ENCODE results near the gene ATP2B2.

Gene ATP2B2

GRCh38 chr3:10344147-10344943, 161.0 kb downstream of the ATP2B2 start:
- DNase-seq (ENCODE audit: low read depth): peak; percentile 17

GRCh38 chr3:10343526-10343925, 161.9 kb downstream of the ATP2B2 start:
- DNase-seq (ENCODE audit: low read depth): no peak

- no peak for DNase-seq (ENCODE audit: low read depth)
Measured at GRCh38 chr3:10342781-10343180, 162.6 kb downstream of the ATP2B2 start.

GRCh38 chr3:10341901-10342398, 163.4 kb downstream of the ATP2B2 start:
- DNase-seq (ENCODE audit: low read depth): no peak

- DNase-seq (ENCODE audit: low read depth): no peak
Measured at GRCh38 chr3:10340476-10340875, 164.9 kb downstream of the ATP2B2 start.

- DNase-seq (ENCODE audit: low read depth): no peak
Measured at GRCh38 chr3:10340046-10340445, 165.3 kb downstream of the ATP2B2 start.

- no peak for DNase-seq (ENCODE audit: low read depth)
Measured at GRCh38 chr3:10339376-10339955, 165.9 kb downstream of the ATP2B2 start.

GRCh38 chr3:10338591-10339353, 166.6 kb downstream of the ATP2B2 start:
- no peak for DNase-seq (ENCODE audit: low read depth)

GRCh38 chr3:10338164-10338470, 167.3 kb downstream of the ATP2B2 start:
- no peak for DNase-seq (ENCODE audit: low read depth)

GRCh38 chr3:10337323-10338163, 167.8 kb downstream of the ATP2B2 start:
- DNase-seq (ENCODE audit: low read depth): no peak

GRCh38 chr3:10336761-10337160, 168.6 kb downstream of the ATP2B2 start:
- no peak for DNase-seq (ENCODE audit: low read depth)

GRCh38 chr3:10335871-10336622, 169.3 kb downstream of the ATP2B2 start:
- no peak for DNase-seq (ENCODE audit: low read depth)

- DNase-seq (ENCODE audit: low read depth): no peak
Measured at GRCh38 chr3:10335190-10335738, 170.1 kb downstream of the ATP2B2 start.

GRCh38 chr3:10334459-10334858, 170.9 kb downstream of the ATP2B2 start:
- no peak for DNase-seq (ENCODE audit: low read depth)

GRCh38 chr3:10334042-10334441, 171.3 kb downstream of the ATP2B2 start:
- DNase-seq (ENCODE audit: low read depth): no peak

- no peak for DNase-seq (ENCODE audit: low read depth)
Measured at GRCh38 chr3:10333349-10333650, 172.1 kb downstream of the ATP2B2 start.

GRCh38 chr3:10332481-10333348, 172.7 kb downstream of the ATP2B2 start:
- no peak for DNase-seq (ENCODE audit: low read depth)

GRCh38 chr3:10331320-10331719, 174.1 kb downstream of the ATP2B2 start:
- no peak for DNase-seq (ENCODE audit: low read depth)

- no peak for DNase-seq (ENCODE audit: low read depth)
Measured at GRCh38 chr3:10330319-10330718, 175.1 kb downstream of the ATP2B2 start.

- DNase-seq (ENCODE audit: low read depth): no peak
Measured at GRCh38 chr3:10329495-10330015, 175.8 kb downstream of the ATP2B2 start.
